HG03342 (cell line): ENCODE data around the gene NAB1.

ENCODE experiments used
- ATAC-seq: cut with Tn5 transposase; IDR thresholded peaks from one replicate; pipeline ENCODE4 v1.9.1; 2021; ENCODE audit warnings: mild to moderate bottlenecking, moderate library complexity; ENCODE audit not compliant: unreplicated experiment

NAB1 gene

GRCh38 chr2:190668892-190669291 lies 20.0 kb downstream of the NAB1 start:
- ATAC-seq: no peak

- peak; percentile 65 for ATAC-seq
Measured at GRCh38 chr2:190670182-190670946, 21.5 kb downstream of the NAB1 start.

- ATAC-seq: peak; percentile 37
Measured at GRCh38 chr2:190674966-190675650, 26.2 kb downstream of the NAB1 start.

- no peak for ATAC-seq
Measured at GRCh38 chr2:190677255-190677654, 28.4 kb downstream of the NAB1 start.

GRCh38 chr2:190678444-190679162 lies 29.7 kb downstream of the NAB1 start:
- ATAC-seq: peak; percentile 61

GRCh38 chr2:190679391-190679790 lies 30.5 kb downstream of the NAB1 start:
- no peak for ATAC-seq

GRCh38 chr2:190679813-190680591 lies 31.1 kb downstream of the NAB1 start:
- ATAC-seq: peak; percentile 51

GRCh38 chr2:190682168-190682567 lies 33.3 kb downstream of the NAB1 start:
- ATAC-seq: no peak

- no peak for ATAC-seq
Measured at GRCh38 chr2:190683802-190684201, 34.9 kb downstream of the NAB1 start.

GRCh38 chr2:190684931-190685330 lies 36.0 kb downstream of the NAB1 start:
- no peak for ATAC-seq

GRCh38 chr2:190685333-190685732 lies 36.5 kb downstream of the NAB1 start:
- no peak for ATAC-seq

- ATAC-seq: peak; percentile 57
Measured at GRCh38 chr2:190693533-190694232, 44.8 kb downstream of the NAB1 start.

GRCh38 chr2:190694479-190694878 lies 45.6 kb downstream of the NAB1 start:
- no peak for ATAC-seq

- no peak for ATAC-seq
Measured at GRCh38 chr2:190695739-190696138, 46.9 kb downstream of the NAB1 start.

GRCh38 chr2:190696792-190697398 lies 48.0 kb downstream of the NAB1 start:
- ATAC-seq: no peak

- ATAC-seq: no peak
Measured at GRCh38 chr2:190697421-190697820, 48.5 kb downstream of the NAB1 start.

- no peak for ATAC-seq
Measured at GRCh38 chr2:190698895-190699294, 50.0 kb downstream of the NAB1 start.

- ATAC-seq: no peak
Measured at GRCh38 chr2:190701586-190701985, 52.7 kb downstream of the NAB1 start.

GRCh38 chr2:190705280-190705679 lies 56.4 kb downstream of the NAB1 start:
- no peak for ATAC-seq

- no peak for ATAC-seq
Measured at GRCh38 chr2:190707726-190708125, 58.8 kb downstream of the NAB1 start.
